SKM-1 (cell line): ENCODE measurements around the gene HIVEP1.
A peak's percentile ranks its signal among the peaks of the same experiment; 100 is the strongest.

ENCODE experiments used
- DNase-seq: peaks from one replicate; lab custom pipeline; 2025; ENCODE audit not compliant: unreplicated experiment; lab: John Stamatoyannopoulos, UW

Gene HIVEP1

GRCh38 chr6:12047792-12048432 lies 35.8 kb downstream of the HIVEP1 start:
- DNase-seq = no peak

GRCh38 chr6:12048609-12049008 lies 36.5 kb downstream of the HIVEP1 start:
- DNase-seq = no peak

- no peak for DNase-seq
These were observed 37.1 kb downstream of the HIVEP1 start for GRCh38 chr6:12049165-12049564.

GRCh38 chr6:12051861-12052368 lies 39.8 kb downstream of the HIVEP1 start:
- peak; percentile 19 for DNase-seq

- DNase-seq = no peak
These were observed 46.3 kb downstream of the HIVEP1 start for GRCh38 chr6:12058172-12058961.

GRCh38 chr6:12060780-12061609 lies 48.9 kb downstream of the HIVEP1 start:
- DNase-seq = peak; percentile 97

GRCh38 chr6:12062605-12063004 lies 50.5 kb downstream of the HIVEP1 start:
- DNase-seq = no peak

GRCh38 chr6:12064131-12064530 lies 52.0 kb downstream of the HIVEP1 start:
- no peak for DNase-seq

- no peak for DNase-seq
These were observed 52.5 kb downstream of the HIVEP1 start for GRCh38 chr6:12064538-12065071.

GRCh38 chr6:12065321-12066140 lies 53.4 kb downstream of the HIVEP1 start:
- no peak for DNase-seq

GRCh38 chr6:12066297-12066696 lies 54.2 kb downstream of the HIVEP1 start:
- DNase-seq = no peak

GRCh38 chr6:12068899-12069557 lies 56.9 kb downstream of the HIVEP1 start:
- no peak for DNase-seq

- no peak for DNase-seq
These were observed 57.9 kb downstream of the HIVEP1 start for GRCh38 chr6:12069891-12070529.

GRCh38 chr6:12071064-12071615 lies 59.0 kb downstream of the HIVEP1 start:
- no peak for DNase-seq

- no peak for DNase-seq
These were observed 63.0 kb downstream of the HIVEP1 start for GRCh38 chr6:12075067-12075563.

GRCh38 chr6:12077021-12077710 lies 65.1 kb downstream of the HIVEP1 start:
- no peak for DNase-seq

- no peak for DNase-seq
These were observed 65.9 kb downstream of the HIVEP1 start for GRCh38 chr6:12078014-12078413.

GRCh38 chr6:12081771-12082170 lies 69.7 kb downstream of the HIVEP1 start:
- no peak for DNase-seq
